Astrocyte (in vitro differentiated cells and primary cell): ENCODE data around the gene SBF2. TPM values are rescaled to one million over a fixed set of nuclear protein-coding genes. Genes with fewer than 3 reads are reported as not detected.

Source experiments
- DNase-seq: peaks from one replicate; pipeline ENCODE4 v3.0.0-alpha.2; 2010; ENCODE audit warnings: low read depth
- FAIRE-seq: peaks from 2 replicates; lab custom pipeline; 2011; peaks lifted over from hg19 to GRCh38; lab: Jason Lieb, UNC
- H2AFZ ChIP-seq: 2 replicates; pipeline ENCODE4 v1.6.0; 2012; ENCODE audit warnings: low read depth, low read length, inconsistent platforms
- H3K27ac ChIP-seq: 2 replicates; pipeline ENCODE4 v1.5.1; 2011; ENCODE audit warnings: low read depth, low read length, inconsistent platforms
- H3K27me3 ChIP-seq: 2 replicates; pipeline ENCODE4 v1.6.0; 2011; ENCODE audit warnings: low read length, inconsistent platforms; ENCODE audit not compliant: insufficient read depth
- H3K36me3 ChIP-seq: 2 replicates; pipeline ENCODE4 v1.5.1; 2011; ENCODE audit warnings: low read length, inconsistent platforms; ENCODE audit not compliant: insufficient read depth
- H3K4me1 ChIP-seq: 2 replicates; pipeline ENCODE4 v1.5.1; 2011; ENCODE audit warnings: low read length, inconsistent platforms; ENCODE audit not compliant: insufficient read depth
- H3K4me2 ChIP-seq: 2 replicates; pipeline ENCODE4 v1.6.0; 2012; ENCODE audit warnings: low read length, inconsistent platforms
- H3K4me3 ChIP-seq: 2 replicates; pipeline ENCODE4 v1.5.1; 2011; ENCODE audit warnings: low read depth, mild to moderate bottlenecking, low read length, inconsistent platforms; ENCODE audit not compliant: insufficient read depth
- H3K79me2 ChIP-seq: 2 replicates; pipeline ENCODE4 v1.6.0; 2012; ENCODE audit warnings: mild to moderate bottlenecking, low read length, inconsistent platforms; ENCODE audit not compliant: insufficient read depth
- H3K9ac ChIP-seq: 2 replicates; pipeline ENCODE4 v1.6.0; 2012; ENCODE audit warnings: mild to moderate bottlenecking, low read length, inconsistent platforms
- H3K9me3 ChIP-seq: 2 replicates; pipeline ENCODE4 v1.5.1; 2012; ENCODE audit warnings: low read depth, mild to moderate bottlenecking, low read length, inconsistent platforms; ENCODE audit not compliant: insufficient read depth
- H4K20me1 ChIP-seq: 2 replicates; pipeline ENCODE4 v1.6.0; 2012; ENCODE audit warnings: low read length, inconsistent platforms; ENCODE audit not compliant: insufficient read depth
- H3K27ac Mint-ChIP-seq: one replicate; pipeline ENCODE4 v1.8.0; 2021; ENCODE audit warnings: mild to moderate bottlenecking, mixed read lengths; ENCODE audit not compliant: unreplicated experiment
- H3K27me3 Mint-ChIP-seq: one replicate; pipeline ENCODE4 v1.8.0; 2021; ENCODE audit warnings: low read depth, mixed read lengths; ENCODE audit not compliant: unreplicated experiment
- H3K36me3 Mint-ChIP-seq: one replicate; pipeline ENCODE4 v1.8.0; 2021; ENCODE audit warnings: low read depth, mixed read lengths; ENCODE audit not compliant: unreplicated experiment
- H3K4me1 Mint-ChIP-seq: one replicate; pipeline ENCODE4 v1.8.0; 2021; ENCODE audit warnings: low read depth, mixed read lengths; ENCODE audit not compliant: unreplicated experiment
- H3K4me3 Mint-ChIP-seq: one replicate; pipeline ENCODE4 v1.8.0; 2021; ENCODE audit warnings: mild to moderate bottlenecking, moderate library complexity, mixed read lengths; ENCODE audit not compliant: unreplicated experiment
- H3K9me3 Mint-ChIP-seq: one replicate; pipeline ENCODE4 v1.8.0; 2021; ENCODE audit warnings: mild to moderate bottlenecking, mixed read lengths; ENCODE audit not compliant: unreplicated experiment
- CTCF ChIP-seq: IDR thresholded peaks from 2 replicates; pipeline ENCODE4 v1.5.1; 2011; ENCODE audit warnings: low read depth, mild to moderate bottlenecking, inconsistent platforms, low read length, moderate library complexity; ENCODE audit not compliant: insufficient read depth
- EZH2 ChIP-seq: IDR thresholded peaks from 2 replicates; pipeline ENCODE4 v1.6.1; 2012; ENCODE audit warnings: mild to moderate bottlenecking, low read length, inconsistent platforms; ENCODE audit not compliant: insufficient read depth
- total RNA-seq: library from RNA; stranded (reverse); gene quantifications from 2 replicates; pipeline ENCODE4 v1.2.1, GENCODE V29; 2021

SBF2 gene
- total RNA-seq, 1 donor from 2014 or later: 50.0 TPM

GRCh38 chr11:10319702-10320558, 25.9 kb upstream of the SBF2 start:
- no peak for TF ChIP-seq EZH2
- no peak for TF ChIP-seq CTCF
- H3K27me3 ChIP-seq: no peaks in the 10 kb centered on the region
- Mint-ChIP-seq H3K4me3 (no peak overlapping the region), H3K27me3 (peaks cover 4% of the 10 kb centered on the region), H3K27ac (no peak overlapping the region), H3K9me3 (peaks cover 2% of the 10 kb centered on the region), H3K4me1 (peaks cover 11% of the 10 kb centered on the region), H3K36me3 (no peaks in the 10 kb centered on the region)
- H3K4me2 ChIP-seq: no peak overlapping the region
- no peak overlapping the region for H3K27ac ChIP-seq
- H3K9ac ChIP-seq: no peak overlapping the region
- H3K79me2 ChIP-seq: no peaks in the 10 kb centered on the region
- H3K4me3 ChIP-seq: no peak overlapping the region
- H2AFZ ChIP-seq: no peak overlapping the region
- no peaks in the 10 kb centered on the region for H3K9me3 ChIP-seq
- no peaks in the 10 kb centered on the region for H3K36me3 ChIP-seq
- FAIRE-seq (no peak), DNase-seq (no peak)
- no peaks in the 10 kb centered on the region for H4K20me1 ChIP-seq
- H3K4me1 ChIP-seq: peaks cover 23% of the 10 kb centered on the region

GRCh38 chr11:10318527-10318802, 24.4 kb upstream of the SBF2 start:
- no peak overlapping the region for H3K4me3 ChIP-seq
- no peaks in the 10 kb centered on the region for H3K27me3 ChIP-seq
- peaks cover 10% of the 10 kb centered on the region for H3K4me1 ChIP-seq
- H3K4me1 Mint-ChIP-seq: peaks cover 11% of the 10 kb centered on the region
- H3K4me2 ChIP-seq: no peak overlapping the region
- no peaks in the 10 kb centered on the region for H3K9me3 ChIP-seq
- no peaks in the 10 kb centered on the region for H3K79me2 ChIP-seq
- no peak overlapping the region for H3K9ac ChIP-seq
- TF ChIP-seq EZH2 (no peak), CTCF (no peak)
- DNase-seq (no peak), FAIRE-seq (no peak)
- H3K27ac Mint-ChIP-seq: no peak overlapping the region
- no peak overlapping the region for H3K27ac ChIP-seq
- no peaks in the 10 kb centered on the region for H3K36me3 Mint-ChIP-seq
- H4K20me1 ChIP-seq: no peaks in the 10 kb centered on the region
- H2AFZ ChIP-seq: no peak overlapping the region
- peaks cover 2% of the 10 kb centered on the region for H3K9me3 Mint-ChIP-seq
- no peaks in the 10 kb centered on the region for H3K27me3 Mint-ChIP-seq
- no peaks in the 10 kb centered on the region for H3K36me3 ChIP-seq
- no peak overlapping the region for H3K4me3 Mint-ChIP-seq
